ENCODE measurements around the gene VPREB1.
"Not testable (repeated sequence)": the region's sequence is repeated elsewhere in the genome, so short reads cannot be mapped to it uniquely, and the experiment has no call there.

- not testable (repeated sequence) for TF ChIP-seq POLR2AphosphoS5 (IDR thresholded peaks at IDR 0.05; ENCODE audit: borderline replicate concordance, low read depth, low read length); EZH2 (IDR thresholded peaks at IDR 0.05)
These were observed 32.8 kb downstream of the VPREB1 start for GRCh38 chr22:22277423-22277822.

Data from SK-N-MC (cell line).